ENCODE data around the gene ITGA2B.
A peak's percentile ranks its signal among the peaks of the same experiment; 100 is the strongest.
"Not testable (repeated sequence)": the region's sequence is repeated elsewhere in the genome, so short reads cannot be mapped to it uniquely, and the experiment has no call there.

The ITGA2B gene

DNA sequence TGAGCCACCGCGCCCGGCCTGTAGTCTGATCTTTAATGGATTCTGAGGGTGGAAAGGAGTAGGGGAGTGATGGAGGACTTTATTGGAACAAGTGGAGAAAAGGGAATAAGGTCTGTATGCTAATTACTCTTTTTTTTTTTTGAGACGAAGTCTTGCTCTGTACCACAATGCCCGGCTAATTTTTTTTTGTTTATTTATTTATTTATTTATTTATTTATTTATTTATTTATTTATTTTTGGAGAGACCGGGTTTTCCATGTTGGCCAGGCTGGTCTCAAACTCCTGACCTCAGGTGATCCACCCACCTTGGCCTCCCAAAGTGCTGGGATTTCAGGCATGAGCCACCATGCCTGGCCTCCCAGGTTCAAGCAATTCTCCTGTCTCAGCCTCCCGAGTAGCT lies 59.9 kb downstream of the ITGA2B start:
- not testable (repeated sequence) for DNase-seq

DNA sequence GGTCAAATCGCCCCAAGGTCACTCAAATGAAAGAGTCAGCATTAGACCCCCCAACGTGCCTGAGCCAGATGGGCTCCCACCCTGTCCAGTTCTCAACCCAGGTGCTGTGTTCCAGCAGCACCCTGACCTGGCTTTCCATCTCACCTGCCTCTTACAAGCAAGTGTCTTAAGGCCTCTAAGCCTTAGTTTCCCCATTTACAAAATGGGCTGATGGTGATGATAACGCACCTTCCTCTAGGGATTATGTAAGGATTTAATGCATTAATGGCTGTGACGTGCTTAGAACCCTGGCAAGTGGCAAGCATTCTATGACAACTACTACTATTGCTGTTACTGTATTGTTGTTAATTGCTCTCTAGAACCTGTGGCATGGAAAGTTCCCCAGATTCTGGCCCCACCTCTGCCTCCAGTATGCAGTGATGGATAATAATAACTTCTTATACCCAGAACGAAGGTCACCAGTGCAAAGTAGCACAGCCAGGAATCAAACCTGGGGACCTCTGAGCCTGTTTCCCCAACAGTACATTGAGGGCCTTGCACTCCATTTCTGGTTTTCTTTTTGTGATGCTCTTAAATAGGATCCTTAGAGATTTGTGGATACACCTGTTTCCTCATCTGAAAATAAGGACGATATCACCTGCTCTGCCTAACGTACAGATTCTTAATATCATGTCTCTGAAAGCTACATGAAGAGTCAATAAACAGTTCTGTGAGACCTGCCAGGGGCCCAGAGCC lies 61.6 kb downstream of the ITGA2B start:
- no peak for DNase-seq

DNA sequence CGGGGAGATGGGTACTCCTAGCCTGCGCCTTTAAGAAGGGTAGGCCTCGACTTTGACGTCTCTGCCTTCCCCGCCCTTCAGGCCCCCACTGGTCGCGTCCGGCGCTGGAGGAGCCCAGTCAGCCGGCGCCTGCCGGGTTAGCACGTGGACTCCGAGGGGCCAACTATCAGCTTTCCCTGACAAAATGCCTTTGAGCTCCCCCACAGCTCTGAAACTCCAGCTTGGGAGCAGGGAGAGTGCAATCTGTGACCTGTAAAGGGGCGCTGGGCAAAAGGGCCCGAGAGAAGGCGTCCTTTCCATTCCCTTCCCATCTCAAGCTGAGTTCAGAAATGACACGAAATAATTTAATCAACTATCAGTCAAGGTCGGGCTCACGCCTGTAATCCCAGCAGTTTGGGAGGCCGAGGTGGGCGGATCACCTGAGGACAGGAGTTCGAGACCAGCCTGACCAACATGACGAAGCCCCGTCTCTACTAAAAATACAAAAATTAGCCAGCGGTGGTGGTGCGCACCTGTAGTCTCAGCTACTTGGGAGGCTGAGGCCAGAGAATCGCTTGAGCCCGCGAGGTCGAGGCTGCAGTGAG lies 62.5 kb downstream of the ITGA2B start:
- peak; percentile 72 for DNase-seq

DNA sequence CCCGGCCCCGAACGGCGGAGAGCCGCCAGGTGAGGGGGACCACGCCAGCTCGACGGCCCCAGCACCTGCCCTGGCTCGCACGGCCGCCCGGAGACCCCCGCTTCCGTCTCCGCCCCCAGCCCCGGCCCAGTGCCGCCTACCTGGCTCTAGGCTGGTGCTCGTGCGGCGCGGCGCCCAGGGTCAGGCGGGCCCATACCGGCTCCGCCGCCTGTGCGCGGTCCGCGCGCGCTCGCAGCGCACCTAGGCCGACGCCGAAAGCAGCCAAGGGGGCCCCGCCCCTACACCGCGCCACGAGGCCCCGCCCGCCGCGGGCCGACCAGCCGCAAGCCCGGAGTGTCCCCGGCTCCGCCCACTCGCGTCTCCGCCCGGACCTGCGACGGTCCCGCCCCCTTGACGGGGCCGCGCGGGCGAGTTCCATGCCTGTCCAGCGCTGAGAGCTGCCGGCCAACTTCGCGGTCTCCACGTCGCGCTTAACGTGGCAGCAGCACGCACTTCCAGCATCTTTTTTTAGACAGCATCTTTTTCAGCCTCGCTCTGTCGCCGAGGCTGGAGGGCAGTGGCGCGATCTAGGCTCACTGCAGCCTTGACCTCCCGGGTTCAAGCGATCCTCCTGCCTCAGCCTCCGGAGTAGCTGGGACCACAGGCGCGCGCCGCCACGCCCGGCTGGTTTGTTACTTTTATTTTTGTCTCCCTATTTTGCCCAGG lies 64.7 kb downstream of the ITGA2B start, which contains the start of gene SLC25A39:
Gene SLC25A39, minus strand, starts transcription at position 253 of the 705 bp plus-strand sequence. CDS start 1,261 bp downstream, outside the sequence.
- no peak for DNase-seq

DNA sequence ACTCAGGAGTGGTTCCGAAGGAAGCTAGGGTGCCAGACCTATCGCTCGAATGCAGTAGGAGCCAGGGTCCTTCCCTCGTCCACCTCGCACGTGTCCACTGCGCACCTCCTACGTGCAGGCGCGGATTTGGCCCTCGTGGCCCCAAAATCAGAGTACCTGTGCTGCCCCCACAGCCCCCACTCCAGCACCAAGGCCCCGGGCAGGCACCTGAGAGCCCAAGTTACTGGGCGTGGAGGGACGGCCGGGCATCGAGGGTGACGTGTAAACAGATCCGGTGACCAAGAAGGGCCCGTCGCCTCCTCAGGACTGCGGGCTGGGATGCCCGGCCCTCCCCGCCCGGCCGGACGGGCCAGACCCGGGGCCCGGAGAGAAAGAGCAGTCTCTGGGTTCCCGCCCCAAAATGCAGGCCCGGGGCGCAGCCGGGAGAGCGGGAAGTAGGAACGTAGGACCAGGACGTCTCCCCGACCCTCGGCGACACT lies 65.3 kb downstream of the ITGA2B start:
- DNase-seq: no peak

DNA sequence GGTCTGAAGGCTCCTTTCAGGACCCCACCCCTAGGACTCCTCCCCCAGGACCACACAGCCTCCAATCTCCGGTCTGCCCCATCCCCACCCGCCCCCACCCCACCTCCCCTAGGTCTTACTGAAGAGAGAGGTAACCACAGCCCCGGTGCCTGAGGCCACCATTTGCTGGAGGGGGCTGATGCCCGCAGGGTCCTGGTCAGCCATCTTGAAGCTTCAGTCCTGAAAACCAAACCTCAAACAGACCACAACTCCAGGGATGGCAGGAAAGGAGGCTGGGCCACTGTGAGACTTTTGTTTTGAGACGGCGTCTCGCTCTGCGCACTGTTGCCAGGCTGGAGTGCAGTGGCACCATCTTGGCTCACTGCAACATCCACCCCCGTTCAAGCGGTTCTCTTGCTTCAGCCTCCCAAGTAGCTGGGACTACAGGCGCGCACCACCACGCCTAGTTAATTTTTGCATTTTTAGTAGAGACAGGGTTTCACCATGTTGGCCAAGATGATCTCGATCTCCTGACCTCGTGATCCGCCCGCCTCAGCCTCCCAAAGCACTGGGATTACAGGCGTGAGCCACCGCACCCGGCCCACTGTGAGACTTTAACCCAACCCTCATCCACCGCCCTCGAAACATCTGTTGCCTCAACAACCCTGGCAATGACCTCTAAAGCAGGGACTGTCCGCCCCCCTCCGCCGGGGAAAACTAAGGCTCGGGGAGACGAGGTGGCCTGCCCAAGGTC lies 65.9 kb downstream of the ITGA2B start:
- no peak for DNase-seq

DNA sequence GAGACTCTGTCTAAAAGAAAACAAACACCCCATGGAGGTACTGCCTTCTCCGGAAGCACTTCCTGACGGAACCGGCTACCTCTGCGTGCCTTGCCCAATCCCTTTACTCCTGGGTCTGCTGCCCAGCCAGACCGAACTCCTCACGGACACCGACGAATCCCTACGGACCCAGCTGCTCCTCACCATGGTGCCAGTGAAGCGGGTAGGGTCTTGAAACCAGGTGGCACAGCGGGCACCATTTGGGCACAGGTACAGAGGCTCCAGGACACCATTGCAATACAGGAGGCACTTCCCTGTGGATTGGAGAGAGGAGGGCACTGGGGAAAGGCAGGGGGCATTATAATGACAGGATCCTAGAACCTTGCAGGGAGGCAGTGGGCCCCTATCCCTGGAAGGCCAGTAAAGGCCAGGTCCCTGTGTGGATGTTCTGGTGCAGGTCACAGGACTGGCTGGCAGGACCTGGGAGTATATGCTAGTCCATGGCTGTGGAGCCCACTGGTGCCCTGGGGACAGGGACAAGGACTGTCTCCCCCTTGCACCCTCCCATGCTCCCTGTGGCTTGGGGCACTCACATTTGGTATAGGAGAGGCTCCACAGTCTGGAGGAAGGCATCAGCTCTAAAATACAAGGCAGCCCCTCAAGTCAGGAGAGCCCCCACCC lies 67.1 kb downstream of the ITGA2B start:
- no peak for DNase-seq
